Measurements from ENCODE around the gene ETS1.

Gene ETS1

GRCh38 chr11:128480066-128480465, 107.3 kb downstream of the ETS1 start:
- no peak for DNase-seq

- peak in 1 of 2 donors; percentile 36 for DNase-seq
Observed at GRCh38 chr11:128479144-128479543, 108.2 kb downstream of the ETS1 start.

GRCh38 chr11:128478305-128478704, 109.1 kb downstream of the ETS1 start:
- peak in 1 of 2 donors; percentile 37 for DNase-seq

GRCh38 chr11:128477811-128478210, 109.5 kb downstream of the ETS1 start:
- DNase-seq: peak in 1 of 2 donors; percentile 38

- DNase-seq: no peak
Observed at GRCh38 chr11:128477278-128477677, 110.1 kb downstream of the ETS1 start.

GRCh38 chr11:128476729-128477128, 110.6 kb downstream of the ETS1 start:
- peak; percentile 88 to 94 for DNase-seq

- DNase-seq: peak in 1 of 2 donors; percentile 53
Observed at GRCh38 chr11:128476049-128476448, 111.3 kb downstream of the ETS1 start.

GRCh38 chr11:128474036-128474874, 113.1 kb downstream of the ETS1 start:
- DNase-seq: no peak

- DNase-seq: peak; percentile 62 to 69
Observed at GRCh38 chr11:128473636-128474035, 113.7 kb downstream of the ETS1 start.

GRCh38 chr11:128472128-128473089, 114.9 kb downstream of the ETS1 start:
- DNase-seq: peak in 1 of 2 donors; percentile 72

- DNase-seq: peak; percentile 78 to 85
Observed at GRCh38 chr11:128471138-128471661, 116.2 kb downstream of the ETS1 start.

GRCh38 chr11:128470081-128470480, 117.3 kb downstream of the ETS1 start:
- DNase-seq: peak; percentile 73 to 87

GRCh38 chr11:128469220-128469619, 118.1 kb downstream of the ETS1 start:
- peak; percentile 48 to 62 for DNase-seq

GRCh38 chr11:128468111-128468510, 119.2 kb downstream of the ETS1 start:
- no peak for DNase-seq

- peak; percentile 58 to 73 for DNase-seq
Observed at GRCh38 chr11:128467610-128468041, 119.7 kb downstream of the ETS1 start.

- peak in 1 of 2 donors; percentile 39 for DNase-seq
Observed at GRCh38 chr11:128467041-128467440, 120.3 kb downstream of the ETS1 start.

GRCh38 chr11:128465946-128466705, 121.2 kb downstream of the ETS1 start:
- peak in 1 of 2 donors; percentile 42 for DNase-seq

GRCh38 chr11:128465531-128465930, 121.8 kb downstream of the ETS1 start:
- DNase-seq: peak; percentile 46 to 47

- DNase-seq: peak in 1 of 2 donors; percentile 58
Observed at GRCh38 chr11:128464878-128465450, 122.4 kb downstream of the ETS1 start.

GRCh38 chr11:128463979-128464378, 123.4 kb downstream of the ETS1 start:
- no peak for DNase-seq

GRCh38 chr11:128463371-128463829, 124.0 kb downstream of the ETS1 start:
- DNase-seq: no peak

- peak in 1 of 2 donors; percentile 48 for DNase-seq
Observed at GRCh38 chr11:128462922-128463321, 124.4 kb downstream of the ETS1 start.
